Anterior cingulate cortex (tissue), 58 donors: ENCODE measurements around the gene CRYBA2.

Experiments used
- DNase-seq, 58 donors: peaks; one replicate each; lab custom pipeline; 2025; lab: John Stamatoyannopoulos, UW

Gene CRYBA2

GRCh38 chr2:218999881-219000568 is 6.8 kb upstream of the CRYBA2 start:
- DNase-seq: no peak

GRCh38 chr2:218999021-218999880 is 6.0 kb upstream of the CRYBA2 start:
- no peak for DNase-seq

- no peak for DNase-seq
These were observed 5.3 kb upstream of the CRYBA2 start for GRCh38 chr2:218998414-218999002.

GRCh38 chr2:218997731-218998130 is 4.5 kb upstream of the CRYBA2 start:
- no peak for DNase-seq

- no peak for DNase-seq
These were observed 3.7 kb upstream of the CRYBA2 start for GRCh38 chr2:218996937-218997336.

- peak in 57 of 58 donors; percentile 13 to 87 (median 69) for DNase-seq
These were observed 2.9 kb upstream of the CRYBA2 start for GRCh38 chr2:218995972-218996711.

- DNase-seq: no peak
These were observed 2.3 kb upstream of the CRYBA2 start for GRCh38 chr2:218995561-218995960.

- DNase-seq: peak in 1 of 58 donors; percentile 19
These were observed 398 bp downstream of the CRYBA2 start for GRCh38 chr2:218992703-218993344.

GRCh38 chr2:218992196-218992595 is 1.0 kb downstream of the CRYBA2 start:
- DNase-seq: no peak

GRCh38 chr2:218991674-218992168 is 1.5 kb downstream of the CRYBA2 start:
- DNase-seq: no peak

- DNase-seq: no peak
These were observed 2.6 kb downstream of the CRYBA2 start for GRCh38 chr2:218990612-218991011.

- no peak for DNase-seq
These were observed 3.2 kb downstream of the CRYBA2 start for GRCh38 chr2:218990052-218990451.

- no peak for DNase-seq
These were observed 4.6 kb downstream of the CRYBA2 start for GRCh38 chr2:218988650-218989049.

- no peak for DNase-seq
These were observed 5.1 kb downstream of the CRYBA2 start for GRCh38 chr2:218988164-218988563.

- DNase-seq: no peak
These were observed 7.0 kb downstream of the CRYBA2 start for GRCh38 chr2:218986148-218986761.

- DNase-seq: no peak
These were observed 7.7 kb downstream of the CRYBA2 start for GRCh38 chr2:218985325-218986091.

- no peak for DNase-seq
These were observed 8.2 kb downstream of the CRYBA2 start, which contains the start of gene FEV for GRCh38 chr2:218985021-218985324. TSS of gene FEV (minus strand) at chr2:218985184. CDS start at chr2:218985075, 109 bp downstream.

GRCh38 chr2:218984239-218985020 is 8.8 kb downstream of the CRYBA2 start:
- DNase-seq: no peak
